PC-9 (cell line): ENCODE results near the gene AGMO. TPM values are rescaled to one million over a fixed set of nuclear protein-coding genes. Genes with fewer than 3 reads are reported as not detected.

Experiments used
- BruUV-seq: library from RNA; stranded (reverse); fragments of 400-500 nt; replicated peaks from 2 replicates; lab custom pipeline; 2021; lab: Mats Ljungman, UMichigan
- CTCF ChIA-PET: fragments of 300-600 bp; sonication (Branson Sonifier 250); formaldehyde crosslinking; loops from one replicate; lab custom pipeline; 2022; ENCODE audit warnings: antibody characterized with exemption; lab: Charles Lee
- POLR2A ChIA-PET: fragments of 300-600 bp; sonication (Branson Sonifier 250); formaldehyde crosslinking; loops from one replicate; lab custom pipeline; 2022; ENCODE audit warnings: antibody characterized with exemption; ENCODE audit not compliant: unreplicated experiment; lab: Charles Lee
- DNase-seq, 2 experiments: peaks; one replicate each; pipeline versions ENCODE4 v3.0.0 to v3.0.0-alpha.2; 2015 to 2022; ENCODE audit warnings: mixed read lengths in 1 of 2
- H2AFZ ChIP-seq: fragments of 200-600 bp; sonication (generic); 2 replicates; pipeline ENCODE4 v1.8.1; 2017; ENCODE audit warnings: antibody characterized with exemption
- H3F3A ChIP-seq: fragments of 200-600 bp; sonication (generic); 2 replicates; pipeline ENCODE4 v1.8.1; 2017; ENCODE audit warnings: antibody characterized with exemption, mild to moderate bottlenecking, low read depth; ENCODE audit not compliant: insufficient read depth
- H3K27ac ChIP-seq: fragments of 200-600 bp; sonication (generic); 2 replicates; pipeline ENCODE4 v1.6.1; 2016; ENCODE audit warnings: mixed run types
- H3K27me3 ChIP-seq: fragments of 200-600 bp; sonication (generic); 2 replicates; pipeline ENCODE4 v1.6.1; 2016; ENCODE audit warnings: low read depth, mixed run types; ENCODE audit not compliant: insufficient read depth
- H3K36me3 ChIP-seq: fragments of 200-600 bp; sonication (generic); 2 replicates; pipeline ENCODE4 v1.6.1; 2016; ENCODE audit warnings: low read depth, mixed run types
- H3K4me1 ChIP-seq: fragments of 200-600 bp; sonication (generic); replicated peaks from 2 replicates; pipeline ENCODE4 v1.6.1; 2016; ENCODE audit warnings: mixed run types; ENCODE audit not compliant: insufficient read depth
- H3K4me2 ChIP-seq: fragments of 200-600 bp; sonication (generic); 2 replicates; pipeline ENCODE4 v1.6.1; 2017; ENCODE audit warnings: mixed run types
- H3K4me3 ChIP-seq: fragments of 200-600 bp; sonication (generic); 2 replicates; pipeline ENCODE4 v1.6.1; 2016; ENCODE audit warnings: mixed run types
- H3K79me2 ChIP-seq: fragments of 200-600 bp; sonication (generic); 2 replicates; pipeline ENCODE4 v1.6.1; 2017; ENCODE audit warnings: low read depth, mixed run types
- H3K9me2 ChIP-seq: fragments of 200-600 bp; sonication (generic); 2 replicates; pipeline ENCODE4 v1.8.1; 2017; ENCODE audit warnings: mild to moderate bottlenecking; ENCODE audit not compliant: insufficient read depth
- H3K9me3 ChIP-seq: fragments of 200-600 bp; sonication (generic); 2 replicates; pipeline ENCODE4 v1.8.1; 2016; ENCODE audit warnings: low read depth; ENCODE audit not compliant: insufficient read depth
- H4K20me1 ChIP-seq: fragments of 200-600 bp; sonication (generic); 2 replicates; pipeline ENCODE4 v1.8.1; 2017; ENCODE audit not compliant: insufficient read depth
- EZH2 ChIP-seq: fragments of 200-600 bp; sonication (generic); IDR thresholded peaks from 2 replicates; pipeline ENCODE4 v1.8.0; 2017; ENCODE audit warnings: antibody characterized with exemption, low read depth
- intact Hi-C: fragments of 100-400 bp; cut with micrococcal nuclease; formaldehyde crosslinking; loops from one replicate; pipeline ENCODE4 v1.10.0; 2022; ENCODE audit not compliant: unreplicated experiment
- total RNA-seq: library from RNA; stranded (reverse); gene quantifications from 2 replicates; pipeline ENCODE4 v1.2.3, GENCODE V29; 2021
- TF ChIP-seq, protein P1 (sequence below): fragments of 200-600 bp; sonication (generic); conservative IDR thresholded peaks from 2 replicates; pipeline ENCODE4 v1.6.1; 2017; ENCODE audit warnings: mixed run types, antibody characterized with exemption, mild to moderate bottlenecking, moderate library complexity

The AGMO gene
- total RNA-seq, 1 experiment from 2014 or later: not detected

DNA sequence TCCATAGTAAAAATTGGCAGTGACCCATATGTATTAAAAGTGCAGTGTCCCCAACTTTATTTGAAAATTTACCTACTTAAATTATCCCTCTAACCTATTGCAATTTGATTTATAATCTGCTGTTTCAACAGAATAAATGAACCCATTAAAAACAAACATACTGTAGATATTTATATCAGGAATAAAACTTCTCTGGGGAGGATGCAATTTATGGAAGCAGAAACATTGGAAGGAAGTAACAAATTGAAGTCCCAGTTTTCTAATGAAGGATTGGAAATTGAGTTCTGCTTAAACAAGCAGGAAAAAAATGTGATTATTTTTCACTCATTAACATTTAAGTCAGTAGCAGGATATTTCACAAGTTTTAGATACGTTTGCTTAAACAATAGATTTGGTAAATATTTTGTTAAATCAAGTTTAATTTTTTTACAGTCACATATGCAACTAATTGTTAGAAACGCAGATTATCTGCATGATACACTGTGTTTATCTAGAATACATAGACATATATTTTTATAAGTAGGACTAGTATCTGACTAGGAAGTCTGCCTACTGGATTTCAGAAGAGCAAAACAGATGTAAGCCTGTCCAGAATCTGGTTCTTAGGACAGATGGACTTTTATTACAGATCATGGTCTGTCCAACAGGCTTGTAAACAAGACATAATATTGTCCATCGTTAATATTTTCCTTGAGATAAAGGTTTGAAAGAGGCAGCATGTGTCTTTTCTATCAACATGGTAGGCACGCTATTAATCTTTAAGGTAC is 5.3 kb downstream of the AGMO start:
- no peak overlapping the region for H3K27ac ChIP-seq
- TF ChIP-seq EZH2: no peak
- TF ChIP-seq, protein P1, sequence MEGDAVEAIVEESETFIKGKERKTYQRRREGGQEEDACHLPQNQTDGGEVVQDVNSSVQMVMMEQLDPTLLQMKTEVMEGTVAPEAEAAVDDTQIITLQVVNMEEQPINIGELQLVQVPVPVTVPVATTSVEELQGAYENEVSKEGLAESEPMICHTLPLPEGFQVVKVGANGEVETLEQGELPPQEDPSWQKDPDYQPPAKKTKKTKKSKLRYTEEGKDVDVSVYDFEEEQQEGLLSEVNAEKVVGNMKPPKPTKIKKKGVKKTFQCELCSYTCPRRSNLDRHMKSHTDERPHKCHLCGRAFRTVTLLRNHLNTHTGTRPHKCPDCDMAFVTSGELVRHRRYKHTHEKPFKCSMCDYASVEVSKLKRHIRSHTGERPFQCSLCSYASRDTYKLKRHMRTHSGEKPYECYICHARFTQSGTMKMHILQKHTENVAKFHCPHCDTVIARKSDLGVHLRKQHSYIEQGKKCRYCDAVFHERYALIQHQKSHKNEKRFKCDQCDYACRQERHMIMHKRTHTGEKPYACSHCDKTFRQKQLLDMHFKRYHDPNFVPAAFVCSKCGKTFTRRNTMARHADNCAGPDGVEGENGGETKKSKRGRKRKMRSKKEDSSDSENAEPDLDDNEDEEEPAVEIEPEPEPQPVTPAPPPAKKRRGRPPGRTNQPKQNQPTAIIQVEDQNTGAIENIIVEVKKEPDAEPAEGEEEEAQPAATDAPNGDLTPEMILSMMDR: no peak
- no peaks in the 10 kb centered on the region for H3K9me3 ChIP-seq
- no peak for DNase-seq
- no peak overlapping the region for H3K4me3 ChIP-seq
- no peaks in the 10 kb centered on the region for H3K36me3 ChIP-seq
- no peaks in the 10 kb centered on the region for H3K4me1 ChIP-seq
- H3F3A ChIP-seq: no peaks in the 10 kb centered on the region
- H3K27me3 ChIP-seq: no peaks in the 10 kb centered on the region
- 0 out of 2 replicates have a peak, but pooled peaks cover 5% of the 10 kb centered on the region for H3K9me2 ChIP-seq
- intact Hi-C loops: no loop called here
- H3K4me2 ChIP-seq: no peak overlapping the region
- H4K20me1 ChIP-seq: no peaks in the 10 kb centered on the region
- no peaks in the 10 kb centered on the region for H3K79me2 ChIP-seq
- no peak overlapping the region for H2AFZ ChIP-seq
- ChIA-PET CTCF (no interaction called here), POLR2A (no interaction called here)
- BruUV-seq: no TSS peak

DNA sequence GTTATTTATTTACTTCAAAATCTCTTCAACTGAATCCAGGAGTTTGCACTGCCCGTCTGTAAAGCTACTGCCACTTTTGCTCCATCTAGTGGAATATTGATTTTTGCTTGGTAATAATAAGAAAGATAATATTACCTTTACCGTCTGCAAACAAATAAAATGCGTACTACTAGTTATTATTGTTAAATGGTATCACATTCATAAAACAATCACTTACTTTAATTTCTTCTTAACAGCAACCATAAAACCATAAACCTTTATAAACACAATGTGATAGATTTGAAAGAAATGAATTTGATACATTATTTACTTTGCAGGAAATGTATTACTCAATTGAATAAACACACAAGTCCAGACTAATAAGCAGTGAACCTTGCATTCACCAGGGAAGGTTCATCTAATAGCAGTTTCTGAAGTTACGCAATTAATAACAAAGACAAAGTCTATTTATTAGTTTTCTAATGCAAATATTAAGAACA is 6.4 kb downstream of the AGMO start:
- H4K20me1 ChIP-seq: no peaks in the 10 kb centered on the region
- H3K4me2 ChIP-seq: no peak overlapping the region
- no peaks in the 10 kb centered on the region for H3K27me3 ChIP-seq
- CTCF ChIA-PET: no interaction called here
- H3K9me2 ChIP-seq: 0 out of 2 replicates have a peak, but pooled peaks cover 5% of the 10 kb centered on the region
- DNase-seq: no peak
- no TSS peak for BruUV-seq
- no peak overlapping the region for H2AFZ ChIP-seq
- TF ChIP-seq, protein P1: 0 out of 2 replicates have a peak, but pooled peaks have one; percentile 27
- no peak for TF ChIP-seq EZH2
- POLR2A ChIA-PET: no interaction called here
- no peak overlapping the region for H3K27ac ChIP-seq
- no peaks in the 10 kb centered on the region for H3K4me1 ChIP-seq
- no peak overlapping the region for H3K4me3 ChIP-seq
- intact Hi-C loops: no loop called here
- H3K79me2 ChIP-seq: no peaks in the 10 kb centered on the region
- no peaks in the 10 kb centered on the region for H3K9me3 ChIP-seq
- no peaks in the 10 kb centered on the region for H3K36me3 ChIP-seq
- H3F3A ChIP-seq: no peaks in the 10 kb centered on the region

DNA sequence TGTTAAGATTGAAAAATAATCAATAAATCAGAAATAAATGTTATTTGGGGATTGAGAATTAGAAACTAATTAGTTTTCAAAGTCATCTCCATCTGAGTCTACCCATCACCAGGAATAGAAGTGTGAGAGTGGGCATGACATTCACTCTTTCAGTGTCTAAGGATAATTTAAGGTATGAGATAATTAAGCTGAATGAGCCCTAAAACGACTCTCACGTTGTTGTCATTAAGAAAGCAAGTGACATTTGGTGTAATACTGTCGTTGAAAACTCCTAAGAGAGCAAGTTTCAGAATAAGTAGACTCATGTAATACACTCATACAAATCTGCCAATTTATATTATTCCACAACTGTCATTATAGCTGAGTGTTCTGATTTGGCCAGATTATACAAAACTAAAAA is 7.1 kb downstream of the AGMO start:
- no peaks in the 10 kb centered on the region for H3K9me3 ChIP-seq
- no peak overlapping the region for H2AFZ ChIP-seq
- ChIA-PET CTCF (interaction anchor here (0.6 kb wide), 2 partner anchors 150 to 166 kb away, joined by 4 to 6 read pairs; no protein-coding TSS in a partner anchor), POLR2A (no interaction called here)
- H3K27me3 ChIP-seq: no peaks in the 10 kb centered on the region
- no peaks in the 10 kb centered on the region for H4K20me1 ChIP-seq
- no peaks in the 10 kb centered on the region for H3K4me1 ChIP-seq
- no peak overlapping the region for H3K4me3 ChIP-seq
- intact Hi-C loops: no loop called here
- H3K27ac ChIP-seq: no peak overlapping the region
- no peak for DNase-seq
- no peak overlapping the region for H3K4me2 ChIP-seq
- no peaks in the 10 kb centered on the region for H3K36me3 ChIP-seq
- H3F3A ChIP-seq: no peaks in the 10 kb centered on the region
- TF ChIP-seq, protein P1: no peak
- H3K9me2 ChIP-seq: 0 out of 2 replicates have a peak, but pooled peaks cover 5% of the 10 kb centered on the region
- no TSS peak for BruUV-seq
- H3K79me2 ChIP-seq: no peaks in the 10 kb centered on the region
